Osteocyte (in vitro differentiated cells): ENCODE data around the gene EZR. TPM values are rescaled to one million over a fixed set of nuclear protein-coding genes. Genes with fewer than 3 reads are reported as not detected.

ENCODE experiments used
- DNase-seq: peaks from one replicate; pipeline ENCODE4 v3.0.0; 2021; ENCODE audit warnings: mixed read lengths; ENCODE audit not compliant: unreplicated experiment; ENCODE audit errors: extremely low spot score
- H3K27ac Mint-ChIP-seq: one replicate; pipeline ENCODE4 v1.8.0; 2021; ENCODE audit warnings: mild to moderate bottlenecking, mixed read lengths; ENCODE audit not compliant: unreplicated experiment
- H3K27me3 Mint-ChIP-seq: one replicate; pipeline ENCODE4 v1.8.0; 2021; ENCODE audit warnings: mixed read lengths; ENCODE audit not compliant: unreplicated experiment
- H3K36me3 Mint-ChIP-seq: one replicate; pipeline ENCODE4 v1.8.0; 2021; ENCODE audit warnings: mixed read lengths; ENCODE audit not compliant: unreplicated experiment
- H3K4me1 Mint-ChIP-seq: one replicate; pipeline ENCODE4 v1.8.0; 2021; ENCODE audit warnings: mixed read lengths; ENCODE audit not compliant: unreplicated experiment
- H3K4me3 Mint-ChIP-seq: one replicate; pipeline ENCODE4 v1.8.0; 2021; ENCODE audit warnings: mild to moderate bottlenecking, moderate library complexity, mixed read lengths; ENCODE audit not compliant: unreplicated experiment
- H3K9me3 Mint-ChIP-seq: one replicate; pipeline ENCODE4 v1.8.0; 2021; ENCODE audit warnings: mixed read lengths; ENCODE audit not compliant: unreplicated experiment
- CTCF ChIP-seq: fragments of 200-600 bp; sonication (generic); IDR thresholded peaks from 2 replicates; pipeline ENCODE4 v1.5.0; 2021; ENCODE audit warnings: antibody characterized with exemption, mild to moderate bottlenecking, moderate library complexity
- long read RNA-seq: library from polyadenylated mRNA; unstranded; transcript quantifications from one replicate; pipeline ENCODE4 v2.0.0, GENCODE V29; 2021
- total RNA-seq: library from RNA; stranded (reverse); gene quantifications from 2 replicates; pipeline ENCODE4 v1.2.1, GENCODE V29; 2021

EZR gene
- total RNA-seq: 41.1 and 41.4 TPM in 2 replicates
- long read RNA-seq, transcript EZR-202 (14 exons, 3,096 nt): major isoform, 79 of 170 reads
- long read RNA-seq, transcript EZR-201 (13 exons, 3,068 nt): minor isoform, 37 of 170 reads
- long read RNA-seq, partial matches to known transcripts: 42 of 170 reads
- long read RNA-seq, other reads (novel, unspliced or antisense): 12 of 170 reads

DNA sequence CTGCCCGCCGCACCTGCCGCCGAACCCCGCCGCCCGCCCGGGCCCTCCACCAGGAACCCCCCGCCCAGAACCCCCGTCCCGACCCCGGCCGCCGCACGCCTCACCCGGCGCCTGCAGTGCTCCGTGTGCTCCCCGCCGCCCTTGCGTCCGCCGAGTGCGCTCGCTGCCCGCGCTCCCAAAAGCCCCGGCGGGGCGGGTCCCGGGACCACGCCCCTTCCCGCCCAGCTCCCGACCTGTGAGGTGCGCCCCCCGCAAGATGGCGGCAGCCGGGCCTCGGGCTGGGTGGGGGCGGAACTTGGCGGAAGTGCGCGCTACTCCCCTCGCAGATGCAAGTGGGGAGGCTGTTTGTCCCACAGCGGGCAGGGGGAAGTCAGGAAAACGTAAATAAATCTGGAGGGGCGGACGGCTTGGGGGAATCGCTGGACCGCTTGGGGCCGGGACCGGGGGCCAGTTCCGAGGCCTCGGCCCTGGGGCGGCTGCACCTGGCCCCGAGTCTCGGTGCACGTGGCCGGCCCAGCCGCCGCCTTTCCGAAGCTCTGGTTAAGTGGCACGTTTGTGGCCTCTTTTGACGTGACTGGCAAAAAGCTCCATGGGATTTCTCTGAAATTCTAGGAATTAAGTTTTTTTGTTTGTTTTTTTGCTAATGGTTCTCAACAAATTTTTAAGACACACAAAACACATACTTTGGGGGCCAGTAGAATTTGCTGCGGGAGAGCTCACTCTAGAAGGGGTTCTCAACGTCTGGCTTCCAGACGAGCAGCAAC, at the start of gene EZR:
TSS of gene EZR (minus strand) at position 156 of the 764 bp plus-strand sequence. CDS start 1,275 bp downstream, outside the sequence.
- H3K27me3 Mint-ChIP-seq: no peaks in the 10 kb centered on the region
- peak within 1 kb of the TSS; percentile 69 for H3K27ac Mint-ChIP-seq
- DNase-seq: no peak
- H3K36me3 Mint-ChIP-seq: no peaks in the 10 kb centered on the region
- H3K4me3 Mint-ChIP-seq: peak within 1 kb of the TSS; percentile 74
- peaks cover 35% of the 10 kb centered on the region for H3K4me1 Mint-ChIP-seq
- H3K9me3 Mint-ChIP-seq: no peaks in the 10 kb centered on the region
- TF ChIP-seq CTCF: no peak

DNA sequence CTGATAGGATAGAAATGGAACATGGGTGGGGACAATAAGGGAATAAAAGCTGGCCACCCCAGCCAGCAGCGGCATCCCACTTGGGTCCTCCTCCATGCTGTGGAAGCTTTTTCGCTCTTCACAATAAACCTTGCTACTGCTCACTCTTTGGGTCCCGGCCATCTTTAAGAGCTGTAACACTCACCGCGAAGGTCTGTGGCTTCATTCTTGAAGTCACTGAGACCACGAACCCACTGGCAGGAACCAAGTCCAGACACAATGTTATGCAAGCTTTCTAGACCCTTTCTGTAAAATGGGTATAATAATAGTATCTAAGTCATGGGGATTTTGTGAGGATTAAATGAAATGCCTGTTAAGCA, 48.9 kb upstream of the EZR start:
- Mint-ChIP-seq H3K27ac (no peak overlapping the region), H3K4me1 (peaks cover 18% of the 10 kb centered on the region), H3K27me3 (no peaks in the 10 kb centered on the region), H3K9me3 (no peaks in the 10 kb centered on the region), H3K36me3 (no peaks in the 10 kb centered on the region), H3K4me3 (no peak overlapping the region)
- no peak for DNase-seq
- TF ChIP-seq CTCF: no peak

DNA sequence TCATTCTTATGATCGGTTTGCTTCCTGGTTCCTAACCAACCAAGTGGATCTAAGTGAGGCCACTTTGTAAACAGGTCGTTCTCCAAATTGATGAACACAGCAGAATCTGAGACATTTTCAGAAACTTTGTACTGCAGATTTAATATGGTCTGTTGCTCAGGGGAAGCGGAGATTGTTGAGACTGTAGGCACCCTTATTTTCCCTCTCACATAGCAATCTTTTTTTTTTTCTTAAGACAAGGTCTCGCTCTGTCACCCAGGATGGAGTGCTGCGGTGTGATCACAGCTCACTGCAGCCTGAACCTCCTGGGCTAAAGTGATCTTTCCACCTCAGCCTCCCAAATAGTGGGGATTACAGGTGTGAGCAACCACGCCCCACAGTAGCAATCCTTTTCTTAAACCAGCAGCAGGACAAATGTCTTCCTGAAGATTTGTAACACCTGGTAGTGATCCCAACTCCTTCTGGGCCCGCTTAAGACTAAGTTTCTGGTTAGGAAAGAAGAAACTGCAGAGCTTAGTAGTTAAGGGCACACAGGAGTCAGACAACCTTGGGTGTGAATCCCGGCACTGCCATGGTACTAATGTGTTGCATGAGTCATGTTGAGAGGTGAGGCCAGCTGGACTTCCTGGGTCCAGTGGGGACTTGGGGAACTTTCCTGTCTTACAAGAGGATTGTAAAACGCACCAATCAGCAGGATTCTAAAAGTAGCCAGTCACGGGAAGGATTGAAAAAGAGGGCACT, 48.4 kb upstream of the EZR start:
- TF ChIP-seq CTCF: no peak
- H3K4me3 Mint-ChIP-seq: no peak overlapping the region
- no peaks in the 10 kb centered on the region for H3K36me3 Mint-ChIP-seq
- no peak for DNase-seq
- no peaks in the 10 kb centered on the region for H3K9me3 Mint-ChIP-seq
- H3K27ac Mint-ChIP-seq: no peak overlapping the region
- H3K27me3 Mint-ChIP-seq: no peaks in the 10 kb centered on the region
- peaks cover 18% of the 10 kb centered on the region for H3K4me1 Mint-ChIP-seq

DNA sequence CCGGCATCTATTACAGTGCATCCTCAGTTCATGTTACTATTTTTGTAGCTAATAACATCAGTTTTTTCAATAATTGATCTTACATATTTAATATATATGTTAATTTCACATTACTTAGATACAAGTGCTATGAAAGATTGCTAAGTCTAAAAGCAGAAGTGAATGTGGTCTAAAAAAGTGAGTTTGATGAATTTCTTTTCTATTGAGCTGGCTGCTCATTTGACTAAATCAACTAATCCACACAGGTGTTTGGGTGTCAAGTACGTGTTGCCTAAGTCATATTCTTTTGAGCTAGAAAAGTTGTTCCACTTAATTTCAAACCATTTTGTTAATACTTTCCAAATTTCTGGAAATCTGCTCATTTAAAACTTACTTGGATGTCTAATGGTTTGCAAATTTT, 46.6 kb upstream of the EZR start:
- Mint-ChIP-seq H3K27me3 (no peaks in the 10 kb centered on the region), H3K9me3 (no peaks in the 10 kb centered on the region), H3K4me1 (peaks cover 18% of the 10 kb centered on the region), H3K4me3 (no peak overlapping the region), H3K27ac (no peak overlapping the region), H3K36me3 (no peaks in the 10 kb centered on the region)
- no peak for DNase-seq
- TF ChIP-seq CTCF: no peak

GRCh38 chr6:158863646-158864045, 44.5 kb upstream of the EZR start:
- Mint-ChIP-seq H3K36me3 (no peaks in the 10 kb centered on the region), H3K4me3 (no peak overlapping the region), H3K27me3 (no peaks in the 10 kb centered on the region), H3K9me3 (no peaks in the 10 kb centered on the region), H3K27ac (no peak overlapping the region), H3K4me1 (peaks cover 8% of the 10 kb centered on the region)
- TF ChIP-seq CTCF: no peak
- DNase-seq: no peak
